Endothelial cell of umbilical vein (primary cell): Measurements from ENCODE around the gene KRTAP9-8. TPM values are rescaled to one million over a fixed set of nuclear protein-coding genes. Genes with fewer than 3 reads are reported as not detected.
"Not testable (repeated sequence)": the region's sequence is repeated elsewhere in the genome, so short reads cannot be mapped to it uniquely, and the experiment has no call there.

Experiments
- BruUV-seq: library from RNA; stranded (reverse); fragments of 400-500 nt; replicated peaks from 2 replicates; lab custom pipeline; 2021; lab: Mats Ljungman, UMichigan
- CTCF ChIA-PET: fragments of 300-600, 350-600 bp; sonication (Branson Sonifier 250); formaldehyde crosslinking; loops from one replicate; lab custom pipeline; 2021; ENCODE audit warnings: antibody characterized with exemption, inconsistent platforms; lab: Charles Lee
- POLR2A ChIA-PET: fragments of 300-600, 350-600 bp; sonication (Branson Sonifier 250); formaldehyde crosslinking; loops from one replicate; lab custom pipeline; 2021; ENCODE audit warnings: antibody characterized with exemption, inconsistent platforms; lab: Charles Lee
- DNase-seq: peaks from one replicate; pipeline ENCODE4 v3.0.0-alpha.2; 2011; ENCODE audit warnings: low read depth, low spot score
- FAIRE-seq: peaks from 2 replicates; lab custom pipeline; 2011; peaks lifted over from hg19 to GRCh38; lab: Jason Lieb, UNC
- H2AFZ ChIP-seq: 2 replicates; pipeline ENCODE4 v1.6.0; 2012; ENCODE audit warnings: low read depth, low read length, control low read depth, inconsistent platforms
- H3K27ac ChIP-seq: 2 replicates; pipeline ENCODE4 v1.5.1; 2011; ENCODE audit warnings: low read depth, mild to moderate bottlenecking, control low read depth, low read length, moderate library complexity; ENCODE audit not compliant: insufficient read depth
- H3K27me3 ChIP-seq, 2 experiments: 2 replicates each; pipeline versions ENCODE4 v1.6.0 to v1.6.1; 2011; ENCODE audit warnings: low read length in 2 of 2, mixed read lengths in 1 of 2; ENCODE audit not compliant: control insufficient read depth in 2 of 2, insufficient read depth in 2 of 2
- H3K36me3 ChIP-seq, 2 experiments: 2 replicates in 1 of 2; 3 replicates in 1 of 2; pipeline ENCODE4 v1.5.1; 2011; ENCODE audit warnings: low read length in 2 of 2, mild to moderate bottlenecking in 1 of 2, moderate library complexity in 1 of 2; ENCODE audit not compliant: control insufficient read depth in 2 of 2, insufficient read depth in 2 of 2; ENCODE audit errors: extremely low read depth in 1 of 2
- H3K4me1 ChIP-seq: 3 replicates; pipeline ENCODE4 v1.5.1; 2011; ENCODE audit warnings: mild to moderate bottlenecking, low read length; ENCODE audit not compliant: control insufficient read depth, insufficient read depth; ENCODE audit errors: extremely low read depth
- H3K4me2 ChIP-seq: 2 replicates; pipeline ENCODE4 v1.6.1; 2011; ENCODE audit warnings: low read length, control low read depth, mixed read lengths; ENCODE audit not compliant: insufficient read depth
- H3K4me3 ChIP-seq, 3 experiments: fragments of 200-600 bp in 1 of 3; sonication (generic), shearing (Covaris generic) in 1 of 3; replicated peaks in 1 of 3; 2 replicates each; pipeline ENCODE4 v1.5.1; 2011 to 2016; ENCODE audit warnings: control low read depth in 3 of 3, low read length in 3 of 3, mild to moderate bottlenecking in 2 of 3, inconsistent platforms in 1 of 3, low read depth in 1 of 3, moderate library complexity in 1 of 3; ENCODE audit not compliant: insufficient read depth in 1 of 3
- H3K79me2 ChIP-seq: 2 replicates; pipeline ENCODE4 v1.6.0; 2012; ENCODE audit warnings: low read length, inconsistent platforms; ENCODE audit not compliant: control insufficient read depth, insufficient read depth
- H3K9ac ChIP-seq: replicated peaks from 2 replicates; pipeline ENCODE3; 2011; ENCODE audit warnings: low read length, control low read depth; ENCODE audit not compliant: insufficient read depth; ENCODE audit errors: extremely low read depth
- H3K9me1 ChIP-seq: replicated peaks from 3 replicates; pipeline ENCODE4 v1.6.0; 2011; ENCODE audit warnings: mild to moderate bottlenecking, low read length; ENCODE audit not compliant: control insufficient read depth, insufficient read depth; ENCODE audit errors: extremely low read depth
- H3K9me3 ChIP-seq: replicated peaks from 2 replicates; pipeline ENCODE4 v1.5.1; 2012; ENCODE audit warnings: low read length, inconsistent platforms; ENCODE audit not compliant: control insufficient read depth, insufficient read depth
- H4K20me1 ChIP-seq: replicated peaks from 2 replicates; pipeline ENCODE3; 2011; ENCODE audit warnings: mild to moderate bottlenecking, low read length; ENCODE audit not compliant: control insufficient read depth, insufficient read depth; ENCODE audit errors: extremely low read depth
- CTCF ChIP-seq, 2 donors: IDR thresholded peaks; 1 replicate in 1 of 2; 2 replicates in 1 of 2; pipeline ENCODE4 v1.5.1; 2011; ENCODE audit warnings: low read length in 2 of 2, mild to moderate bottlenecking in 2 of 2, moderate library complexity in 2 of 2, control low read depth in 1 of 2, inconsistent platforms in 1 of 2, low read depth in 1 of 2; ENCODE audit not compliant: insufficient read depth in 1 of 2; ENCODE audit errors: extremely low read depth in 1 of 2
- GATA2 ChIP-seq: IDR thresholded peaks from 2 replicates; pipeline ENCODE4 v1.7.0; 2011; ENCODE audit warnings: low read depth, mild to moderate bottlenecking, moderate library complexity, mixed read lengths, low read length; ENCODE audit not compliant: insufficient read length, insufficient read depth
- MYC ChIP-seq: IDR thresholded peaks from one replicate; pipeline ENCODE4 v1.6.1; 2011; ENCODE audit warnings: mild to moderate bottlenecking, low read depth, low read length
- dilution Hi-C: fragments of 300-500 bp; cut with MboI; formaldehyde crosslinking; loops from one replicate; pipeline ENCODE4 v1.15.0; 2019; ENCODE audit warnings: low sequenced_read_pairs; ENCODE audit not compliant: extremely low pct_ligation_motif_present
- intact Hi-C: fragments of 100-400 bp; cut with micrococcal nuclease; formaldehyde crosslinking; loops from one replicate; pipeline ENCODE4 v1.10.0; 2022
- polyA plus RNA-seq, 4 experiments: library from polyadenylated mRNA; depleted of rRNA in 3 of 4; stranded (reverse) in 3 of 4; unstranded in 1 of 4; fragments of >200 nt; gene quantifications; 2 replicates each; pipeline versions ENCODE4 v1.2.1 to v1.2.3, GENCODE V29; 2011 to 2012; ENCODE audit warnings: missing spikeins in 1 of 4
- total RNA-seq: library from RNA; stranded (reverse); gene quantifications from 2 replicates; pipeline ENCODE4 v1.2.3, GENCODE V29; 2021

Gene KRTAP9-8
- total and polyA plus RNA-seq, 2 donors (not counting 3 experiments of a cell fraction or from before 2014, with no cell fraction given), result not detected

- POLR2A ChIA-PET, result no interaction called here
These were observed 34.1 kb downstream of the KRTAP9-8 start for GRCh38 chr17:41271858-41272257.

GRCh38 chr17:41275648-41276190 is 37.9 kb downstream of the KRTAP9-8 start, which contains the start of gene KRTAP9-7:
Gene KRTAP9-7, plus strand, starts transcription at chr17:41275698. Its CDS starts 0 bp downstream, at chr17:41275698.
- intact Hi-C loops, result loop anchor here (1.0 kb wide), 1 partner anchor 10 kb away; the partner anchor contains the start of gene KRTAP9-6
- BruUV-seq, H2AFZ ChIP-seq, H3K9ac ChIP-seq, H3K36me3 ChIP-seq, H3K27me3 ChIP-seq, H3K4me1 ChIP-seq, H3K9me1 ChIP-seq, H3K9me3 ChIP-seq, DNase-seq, POLR2A ChIA-PET, H3K4me3 ChIP-seq, H3K4me2 ChIP-seq, H3K79me2 ChIP-seq, H3K27ac ChIP-seq, FAIRE-seq, H4K20me1 ChIP-seq, dilution Hi-C loops: not testable (repeated sequence)
- CTCF ChIA-PET, result interaction anchor here (1.3 to 1.5 kb wide), 2 partner anchors 11 to 47 kb away, joined by 3 to 6 read pairs; partner anchors contain the start of gene KRTAP9-6

More at GRCh38 chr17:41271858-41272257, 34.1 kb downstream of the KRTAP9-8 start:
- Histone ChIP-seq H3K9me1 (no peaks in the 10 kb centered on the region), H2AFZ (no peak overlapping the region), H3K36me3 (no peaks in the 10 kb centered on the region), H3K27me3 (no peaks in the 10 kb centered on the region), H3K27ac (no peak overlapping the region), H3K4me2 (no peak overlapping the region), H3K4me3 (no peak overlapping the region), H3K79me2 (no peaks in the 10 kb centered on the region), H3K9ac (no peak overlapping the region), H3K4me1 (no peaks in the 10 kb centered on the region), H4K20me1 (no peaks in the 10 kb centered on the region), H3K9me3 (no peaks in the 10 kb centered on the region)
- intact Hi-C loops (no loop called here), dilution Hi-C loops (no loop called here)
- FAIRE-seq (no peak), DNase-seq (no peak)
- TF ChIP-seq GATA2 (no peak), CTCF (IDR thresholded peaks at IDR 0.05; ENCODE audit: extremely low read depth in 1 of 2, insufficient read depth in 1 of 2, low read depth in 1 of 2, low read length in 2 of 2) (no peak), MYC (no peak)
- CTCF ChIA-PET, result no interaction called here
- no TSS peak for BruUV-seq
